Liver (tissue), 9 donors: ENCODE data around the gene RASL12. TPM values are rescaled to one million over a fixed set of nuclear protein-coding genes. Genes with fewer than 3 reads are reported as not detected.

Source experiments
- DNase-seq: peaks from one replicate; pipeline ENCODE4 v3.0.0-alpha.2; 2017; ENCODE audit warnings: low spot score
- H3K27ac ChIP-seq, 2 donors: one replicate each; pipeline ENCODE4 v1.7.0; 2013; ENCODE audit warnings: inconsistent platforms in 2 of 2, low read length in 2 of 2, control low read depth in 1 of 2, low read depth in 1 of 2, mild to moderate bottlenecking in 1 of 2
- H3K27me3 ChIP-seq, 4 donors: one replicate each; pipeline versions ENCODE4 v1.6.1 to v1.7.0; 2013; ENCODE audit warnings: low read length in 3 of 4, inconsistent platforms in 1 of 4, mild to moderate bottlenecking in 1 of 4, moderate library complexity in 1 of 4; ENCODE audit not compliant: control insufficient read depth in 4 of 4, insufficient read depth in 4 of 4
- H3K36me3 ChIP-seq, 4 donors: one replicate each; pipeline versions ENCODE4 v1.6.1 to v1.7.0; 2013; ENCODE audit warnings: low read length in 3 of 4, mild to moderate bottlenecking in 3 of 4, low read depth in 1 of 4, moderate library complexity in 1 of 4; ENCODE audit not compliant: control insufficient read depth in 4 of 4, insufficient read depth in 3 of 4
- H3K4me1 ChIP-seq, 4 donors: one replicate each; pipeline versions ENCODE4 v1.6.1 to v1.7.0; 2013; ENCODE audit warnings: low read length in 3 of 4, mild to moderate bottlenecking in 3 of 4, moderate library complexity in 1 of 4; ENCODE audit not compliant: control insufficient read depth in 4 of 4, insufficient read depth in 4 of 4
- H3K4me3 ChIP-seq, 3 donors: one replicate each; pipeline versions ENCODE4 v1.6.1 to v1.7.0; 2013; ENCODE audit warnings: low read length in 3 of 3, control low read depth in 1 of 3, low read depth in 1 of 3, mild to moderate bottlenecking in 1 of 3
- H3K9ac ChIP-seq, 2 donors: one replicate each; pipeline ENCODE4 v1.7.0; 2013; ENCODE audit warnings: low read length in 2 of 2, mild to moderate bottlenecking in 2 of 2, moderate library complexity in 2 of 2, control low read depth in 1 of 2, low read depth in 1 of 2
- H3K9me3 ChIP-seq, 4 donors: one replicate each; pipeline versions ENCODE4 v1.6.1 to v1.7.0; 2013; ENCODE audit warnings: low read length in 3 of 4; ENCODE audit not compliant: control insufficient read depth in 4 of 4
- EGR1 ChIP-seq, 2 donors: IDR thresholded peaks; 2 replicates each; pipeline ENCODE4 v1.6.1; 2016 to 2018; ENCODE audit warnings: antibody characterized with exemption in 2 of 2, low read depth in 2 of 2
- FOXA1 ChIP-seq: IDR thresholded peaks from 2 replicates; pipeline ENCODE4 v1.6.1; 2016; ENCODE audit warnings: antibody characterized with exemption
- FOXA2 ChIP-seq: IDR thresholded peaks from 2 replicates; pipeline ENCODE4 v1.6.1; 2016; ENCODE audit warnings: antibody characterized with exemption
- GABPA ChIP-seq, 2 donors: IDR thresholded peaks in 1 of 2; conservative IDR thresholded peaks in 1 of 2; 2 replicates each; pipeline ENCODE4 v1.6.1; 2016; ENCODE audit warnings: antibody characterized with exemption in 2 of 2, mild to moderate bottlenecking in 1 of 2, moderate library complexity in 1 of 2
- HNF4A ChIP-seq, 2 donors: conservative IDR thresholded peaks; 2 replicates each; pipeline ENCODE4 v1.6.1; 2016; ENCODE audit warnings: antibody characterized with exemption in 2 of 2, mild to moderate bottlenecking in 2 of 2
- HNF4G ChIP-seq: IDR thresholded peaks from 2 replicates; pipeline ENCODE4 v1.6.1; 2016; ENCODE audit warnings: antibody characterized with exemption
- JUND ChIP-seq, 2 donors: IDR thresholded peaks; 2 replicates each; pipeline ENCODE4 v1.6.1; 2016; ENCODE audit warnings: antibody characterized with exemption in 2 of 2
- NR2F2 ChIP-seq: IDR thresholded peaks from 2 replicates; pipeline ENCODE4 v1.6.1; 2016; ENCODE audit warnings: antibody characterized with exemption
- RXRA ChIP-seq, 2 donors: IDR thresholded peaks; 2 replicates each; pipeline ENCODE4 v1.6.1; 2017 to 2018; ENCODE audit warnings: antibody characterized with exemption in 2 of 2, mild to moderate bottlenecking in 1 of 2
- SP1 ChIP-seq: IDR thresholded peaks from 2 replicates; pipeline ENCODE4 v1.6.1; 2018; ENCODE audit warnings: antibody characterized with exemption, mild to moderate bottlenecking
- YY1 ChIP-seq: IDR thresholded peaks from 2 replicates; pipeline ENCODE4 v1.6.1; 2016; ENCODE audit warnings: antibody characterized with exemption, mild to moderate bottlenecking
- WGBS: extraction: QIAGEN DNeasy Blood & Tissue Kit; methylation state at CpG from one replicate; pipeline ENCODE4 v1.1.7; 2013; 5-methylcytosine and 5-hydroxymethylcytosine counted together
- polyA plus RNA-seq, 2 donors: library from polyadenylated mRNA; stranded (reverse) in 1 of 2; unstranded in 1 of 2; fragments of 200-250 nt in 1 of 2; fragments of >200 nt in 1 of 2; fragmentation: Nextera tagmentation in 1 of 2; extraction: Ambion mirVana in 1 of 2; gene quantifications; one replicate each; pipeline versions ENCODE4 v1.2.1 to v1.2.3, GENCODE V29; 2013 to 2015
- total RNA-seq, 2 donors: library from RNA; depleted of rRNA; stranded (reverse); fragments of >200 nt; gene quantifications; one replicate each; pipeline ENCODE4 v1.2.3, GENCODE V29; 2014
- TF ChIP-seq, protein P1 (sequence below): fragments of 150-350 bp; IDR thresholded peaks from 2 replicates; pipeline ENCODE4 v1.5.1; 2017; ENCODE audit warnings: improper control_type of control experiment, low read depth, low read length; ENCODE audit not compliant: missing input control
- TF ChIP-seq, protein P2 (sequence below): IDR thresholded peaks from 2 replicates; pipeline ENCODE4 v1.6.1; 2016; ENCODE audit warnings: antibody characterized with exemption, mild to moderate bottlenecking
- donor health status: healthy.
- donor health status: healthy.
- donor health status: healthy.
- donor health status: healthy.
- donor health status: healthy.

Gene RASL12
- total and polyA plus RNA-seq, 4 donors = 0.50 to 0.92 (median 0.63) TPM

DNA sequence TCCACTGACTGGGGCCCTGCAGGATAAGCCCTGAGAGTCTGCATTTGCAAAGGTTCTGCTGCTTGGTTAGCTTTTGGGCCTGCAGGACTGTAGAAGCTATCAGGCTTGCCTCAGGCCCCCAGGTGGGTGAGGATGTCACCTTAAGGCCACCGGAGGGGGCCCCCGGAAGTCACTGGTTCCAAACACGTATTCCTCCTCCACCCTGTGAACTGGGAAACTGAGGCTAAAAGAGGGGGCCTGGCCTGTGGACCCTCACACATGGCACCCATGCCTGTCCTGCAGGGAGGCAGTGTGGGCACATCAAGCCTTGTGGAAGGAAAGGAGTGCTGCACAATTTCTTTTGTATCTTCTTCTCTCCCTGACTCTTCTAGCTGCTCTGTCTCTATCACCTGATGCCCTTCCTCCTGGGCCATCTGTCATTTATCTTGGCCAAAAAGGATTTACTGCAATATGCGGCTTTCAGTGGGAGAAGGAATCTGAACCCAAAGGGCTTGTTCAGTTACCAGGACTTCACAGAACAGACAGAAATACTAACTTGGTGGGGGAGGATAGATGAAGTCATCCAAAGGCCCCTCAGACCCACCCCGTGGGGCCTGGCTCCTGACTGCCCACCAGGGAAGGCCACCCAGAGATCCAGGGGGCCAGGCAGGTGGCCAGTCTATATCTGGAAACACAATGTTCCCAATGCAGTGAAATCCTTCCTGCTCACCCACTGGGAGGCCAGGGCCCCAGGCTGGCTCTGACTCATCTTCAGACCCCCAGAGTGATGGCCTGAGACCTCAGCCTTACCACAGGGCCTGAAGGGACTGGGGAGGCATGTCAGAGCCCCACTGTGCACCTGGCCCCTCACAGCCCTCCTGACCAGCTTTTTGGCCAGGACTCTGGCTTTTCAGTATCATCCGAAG lies 28.9 kb upstream of the RASL12 start:
- no peak overlapping the region for H3K9ac ChIP-seq
- H3K4me3 ChIP-seq = no peak overlapping the region
- H3K9me3 ChIP-seq = no peaks in the 10 kb centered on the region
- H3K36me3 ChIP-seq = peaks cover 6 to 32% (median 18%) of the 10 kb centered on the region in 4 donors
- H3K27me3 ChIP-seq = no peaks in the 10 kb centered on the region
- no peak overlapping the region for H3K27ac ChIP-seq
- peaks cover 0 to 16% (median 13%) of the 10 kb centered on the region in 4 donors for H3K4me1 ChIP-seq
- no peak for DNase-seq
- 95% methylated on average over 6 of the region's 6 CpGs for WGBS
- TF ChIP-seq FOXA2 (no peak), NR2F2 (no peak), SP1 (no peak), HNF4G (no peak)

DNA sequence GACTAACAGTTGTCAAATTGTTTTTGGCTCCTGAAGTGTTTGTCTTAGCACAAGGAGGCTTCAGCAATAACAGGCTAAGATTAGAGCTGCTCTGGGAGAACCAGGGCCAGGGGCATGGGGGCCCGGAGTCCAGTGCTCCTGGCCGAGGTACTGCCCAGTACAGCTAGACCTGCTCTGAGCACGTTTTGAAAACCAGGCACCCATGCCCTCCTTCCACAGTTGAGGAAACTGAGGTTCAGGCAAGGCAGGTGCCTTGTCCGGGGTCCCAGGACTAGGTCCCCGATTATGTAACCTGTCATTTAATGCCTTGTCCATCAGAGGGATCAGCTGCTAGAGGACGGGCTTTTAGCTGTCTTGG lies 27.9 kb upstream of the RASL12 start:
- H3K9ac ChIP-seq = no peak overlapping the region
- H3K27ac ChIP-seq = no peak overlapping the region
- no peak for DNase-seq
- WGBS = 93% methylated on average over 6 of the region's 6 CpGs
- no peaks in the 10 kb centered on the region for H3K9me3 ChIP-seq
- peaks cover 6 to 29% (median 18%) of the 10 kb centered on the region in 4 donors for H3K36me3 ChIP-seq
- H3K4me3 ChIP-seq = no peak overlapping the region
- peaks cover 0 to 16% (median 13%) of the 10 kb centered on the region in 4 donors for H3K4me1 ChIP-seq
- TF ChIP-seq NR2F2 = no peak
- no peaks in the 10 kb centered on the region for H3K27me3 ChIP-seq

DNA sequence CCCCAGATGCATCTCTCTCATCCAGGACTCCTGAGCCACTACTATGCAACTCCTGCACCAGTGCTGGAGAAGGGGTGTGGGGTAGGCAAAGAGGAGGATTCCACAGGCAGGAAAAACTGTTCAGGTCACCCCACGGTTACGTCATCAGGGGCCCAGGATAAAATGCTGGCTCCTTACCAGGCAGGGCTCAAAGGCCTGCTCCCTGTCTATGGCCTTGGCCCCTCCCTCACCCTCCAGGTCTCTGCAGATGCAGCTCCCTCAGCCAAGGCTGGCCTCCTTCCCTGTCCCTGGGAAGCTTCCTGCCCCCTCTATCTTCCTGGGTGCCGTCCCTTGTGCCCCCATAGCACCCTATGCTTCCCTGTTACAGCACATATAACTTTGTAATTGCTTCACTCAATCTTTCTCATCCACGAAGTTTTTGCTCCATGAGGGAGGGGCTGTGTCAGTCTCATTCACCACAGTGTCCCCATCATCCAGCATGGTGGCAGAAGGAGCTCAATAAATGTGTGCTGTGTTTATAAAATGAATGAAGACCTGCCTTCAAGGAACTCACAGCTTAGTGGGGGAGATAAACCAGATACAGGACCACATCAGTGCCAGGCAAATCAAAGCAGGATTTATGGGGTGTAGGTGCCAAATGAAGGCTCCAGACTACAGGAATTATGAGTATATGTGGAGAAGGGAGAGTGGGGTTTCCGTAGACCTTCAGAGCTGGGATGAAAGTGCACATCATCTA lies 27.4 kb upstream of the RASL12 start:
- H3K9me3 ChIP-seq = no peaks in the 10 kb centered on the region
- H3K36me3 ChIP-seq = peaks cover 6 to 24% (median 15%) of the 10 kb centered on the region in 4 donors
- no peak for TF ChIP-seq FOXA1
- TF ChIP-seq, protein P1, sequence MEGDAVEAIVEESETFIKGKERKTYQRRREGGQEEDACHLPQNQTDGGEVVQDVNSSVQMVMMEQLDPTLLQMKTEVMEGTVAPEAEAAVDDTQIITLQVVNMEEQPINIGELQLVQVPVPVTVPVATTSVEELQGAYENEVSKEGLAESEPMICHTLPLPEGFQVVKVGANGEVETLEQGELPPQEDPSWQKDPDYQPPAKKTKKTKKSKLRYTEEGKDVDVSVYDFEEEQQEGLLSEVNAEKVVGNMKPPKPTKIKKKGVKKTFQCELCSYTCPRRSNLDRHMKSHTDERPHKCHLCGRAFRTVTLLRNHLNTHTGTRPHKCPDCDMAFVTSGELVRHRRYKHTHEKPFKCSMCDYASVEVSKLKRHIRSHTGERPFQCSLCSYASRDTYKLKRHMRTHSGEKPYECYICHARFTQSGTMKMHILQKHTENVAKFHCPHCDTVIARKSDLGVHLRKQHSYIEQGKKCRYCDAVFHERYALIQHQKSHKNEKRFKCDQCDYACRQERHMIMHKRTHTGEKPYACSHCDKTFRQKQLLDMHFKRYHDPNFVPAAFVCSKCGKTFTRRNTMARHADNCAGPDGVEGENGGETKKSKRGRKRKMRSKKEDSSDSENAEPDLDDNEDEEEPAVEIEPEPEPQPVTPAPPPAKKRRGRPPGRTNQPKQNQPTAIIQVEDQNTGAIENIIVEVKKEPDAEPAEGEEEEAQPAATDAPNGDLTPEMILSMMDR = no peak
- TF ChIP-seq YY1 = no peak
- no peak for TF ChIP-seq JUND (IDR thresholded peaks at IDR 0.05)
- TF ChIP-seq RXRA (IDR thresholded peaks at IDR 0.05) = peak; percentile 24 to 41
- TF ChIP-seq, protein P2, sequence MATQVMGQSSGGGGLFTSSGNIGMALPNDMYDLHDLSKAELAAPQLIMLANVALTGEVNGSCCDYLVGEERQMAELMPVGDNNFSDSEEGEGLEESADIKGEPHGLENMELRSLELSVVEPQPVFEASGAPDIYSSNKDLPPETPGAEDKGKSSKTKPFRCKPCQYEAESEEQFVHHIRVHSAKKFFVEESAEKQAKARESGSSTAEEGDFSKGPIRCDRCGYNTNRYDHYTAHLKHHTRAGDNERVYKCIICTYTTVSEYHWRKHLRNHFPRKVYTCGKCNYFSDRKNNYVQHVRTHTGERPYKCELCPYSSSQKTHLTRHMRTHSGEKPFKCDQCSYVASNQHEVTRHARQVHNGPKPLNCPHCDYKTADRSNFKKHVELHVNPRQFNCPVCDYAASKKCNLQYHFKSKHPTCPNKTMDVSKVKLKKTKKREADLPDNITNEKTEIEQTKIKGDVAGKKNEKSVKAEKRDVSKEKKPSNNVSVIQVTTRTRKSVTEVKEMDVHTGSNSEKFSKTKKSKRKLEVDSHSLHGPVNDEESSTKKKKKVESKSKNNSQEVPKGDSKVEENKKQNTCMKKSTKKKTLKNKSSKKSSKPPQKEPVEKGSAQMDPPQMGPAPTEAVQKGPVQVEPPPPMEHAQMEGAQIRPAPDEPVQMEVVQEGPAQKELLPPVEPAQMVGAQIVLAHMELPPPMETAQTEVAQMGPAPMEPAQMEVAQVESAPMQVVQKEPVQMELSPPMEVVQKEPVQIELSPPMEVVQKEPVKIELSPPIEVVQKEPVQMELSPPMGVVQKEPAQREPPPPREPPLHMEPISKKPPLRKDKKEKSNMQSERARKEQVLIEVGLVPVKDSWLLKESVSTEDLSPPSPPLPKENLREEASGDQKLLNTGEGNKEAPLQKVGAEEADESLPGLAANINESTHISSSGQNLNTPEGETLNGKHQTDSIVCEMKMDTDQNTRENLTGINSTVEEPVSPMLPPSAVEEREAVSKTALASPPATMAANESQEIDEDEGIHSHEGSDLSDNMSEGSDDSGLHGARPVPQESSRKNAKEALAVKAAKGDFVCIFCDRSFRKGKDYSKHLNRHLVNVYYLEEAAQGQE = no peak
- TF ChIP-seq HNF4A (conservative IDR thresholded peaks at IDR 0.05) = peak; percentile 13 to 29
- no peak for TF ChIP-seq FOXA2
- no peak for TF ChIP-seq GABPA (IDR thresholded peaks at IDR 0.05 in 1 of 2, conservative IDR thresholded peaks at IDR 0.05 in 1 of 2)
- TF ChIP-seq EGR1 (IDR thresholded peaks at IDR 0.05; ENCODE audit: low read depth in 2 of 2) = no peak
- H3K4me1 ChIP-seq = peaks cover 0 to 20% (median 13%) of the 10 kb centered on the region in 4 donors
- no peak overlapping the region for H3K27ac ChIP-seq
- no peak for DNase-seq
- WGBS = 62% methylated on average over 5 of the region's 5 CpGs
- no peak overlapping the region for H3K9ac ChIP-seq
- H3K4me3 ChIP-seq = no peak overlapping the region
- no peaks in the 10 kb centered on the region for H3K27me3 ChIP-seq
